Prostate gland (tissue), 2 donors: Measurements from ENCODE around the gene RPL35.

Experiments
- CTCF ChIP-seq, 4 experiments: fragments of 200-600 bp in 2 of 4; fragments of 450-650 bp in 2 of 4; sonication (generic) in 2 of 4; IDR thresholded peaks; 1 replicate in 3 of 4; 2 replicates in 1 of 4; pipeline ENCODE4 v1.5.1; 2016 to 2019; ENCODE audit warnings: antibody characterized with exemption in 4 of 4, mild to moderate bottlenecking in 2 of 4, moderate library complexity in 2 of 4
- POLR2AphosphoS5 ChIP-seq: sonication (generic); formaldehyde crosslinking; IDR thresholded peaks from one replicate; pipeline ENCODE4 v1.6.1; 2017; ENCODE audit warnings: antibody characterized with exemption

GRCh38 chr9:124857533-124858162 lies 4.1 kb downstream of the RPL35 start:
- TF ChIP-seq CTCF (IDR thresholded peaks at IDR 0.05) (no peak), POLR2AphosphoS5 (no peak)
